Ovary (tissue), 9 donors: Measurements from ENCODE around the gene CSK. TPM values are rescaled to one million over a fixed set of nuclear protein-coding genes. Genes with fewer than 3 reads are reported as not detected.

Experiments used
- DNase-seq, 5 donors: peaks; one replicate each; pipeline ENCODE4 v3.0.0-alpha.2; 2019 to 2020
- H3K27ac ChIP-seq, 2 donors: fragments of 200-600 bp; one replicate each; pipeline versions ENCODE4 v1.5.1 to v1.8.0; 2019 to 2022
- H3K27me3 ChIP-seq: fragments of 200-600 bp; one replicate; pipeline ENCODE4 v1.8.0; 2022
- H3K36me3 ChIP-seq: fragments of 200-600 bp; sonication (generic); one replicate; pipeline ENCODE4 v1.5.1; 2019
- H3K4me1 ChIP-seq: one replicate; pipeline ENCODE4 v1.8.1; 2013; ENCODE audit warnings: mild to moderate bottlenecking, moderate library complexity; ENCODE audit not compliant: insufficient read depth
- H3K4me3 ChIP-seq: fragments of 200-600 bp; sonication (generic); one replicate; pipeline ENCODE4 v1.5.1; 2017
- H3K9me3 ChIP-seq, 2 donors: fragments of 200-600 bp in 1 of 2; sonication (generic) in 1 of 2; one replicate each; pipeline versions ENCODE4 v1.5.1 to v1.8.1; 2013 to 2019; ENCODE audit warnings: mild to moderate bottlenecking in 1 of 2, moderate library complexity in 1 of 2
- EP300 ChIP-seq: sonication (generic); formaldehyde crosslinking; IDR thresholded peaks from one replicate; pipeline ENCODE4 v1.6.1; 2017; ENCODE audit warnings: antibody characterized with exemption
- POLR2A ChIP-seq: fragments of 450-650 bp; IDR thresholded peaks from one replicate; pipeline ENCODE4 v1.6.1; 2017; ENCODE audit warnings: antibody characterized with exemption, mild to moderate bottlenecking, moderate library complexity
- WGBS, 3 donors: extraction: QIAGEN DNeasy Blood & Tissue Kit in 1 of 3; methylation state at CpG; one replicate each; pipeline versions ENCODE4 v1.1.5 to v1.1.7; 2013 to 2017; 5-methylcytosine and 5-hydroxymethylcytosine counted together
- intact Hi-C, 4 donors: fragments of 100-400 bp; cut with DNase I; formaldehyde crosslinking; loops; one replicate each; pipeline versions ENCODE4 v1.11.0 to v1.15.1; 2022 to 2023
- polyA plus RNA-seq, 2 donors: library from polyadenylated mRNA; stranded (reverse); fragments of 200-250 nt in 1 of 2; fragments of 350-450 nt in 1 of 2; fragmentation: Illumina TruSeq in 1 of 2; extraction: RNeasy Lipid Tissue Mini Kit (QIAGEN cat#74804) in 1 of 2; gene quantifications; one replicate each; pipeline ENCODE4 v1.2.3, GENCODE V29; 2013 to 2014
- total RNA-seq, 7 donors: library from RNA; depleted of rRNA in 2 of 7; stranded (reverse); fragments of >200 nt in 2 of 7; fragmentation: NEBNext Ultra II Directional in 3 of 7; extraction: Animal tissue kit (Norgen Biotek cat#: 25700) in 3 of 7; gene quantifications; one replicate each; pipeline versions ENCODE4 v1.1.0 to v1.2.4, GENCODE V29; 2016 to 2023
- TF ChIP-seq, protein P1 (sequence below), 3 donors: fragments of 450-650 bp in 2 of 3; fragments of 200-600 bp in 1 of 3; IDR thresholded peaks; one replicate each; pipeline versions ENCODE4 v1.5.1 to v1.8.0; 2016 to 2022; ENCODE audit warnings: antibody characterized with exemption in 3 of 3, mild to moderate bottlenecking in 1 of 3
- donor health status: DM: no; HTN: no; CAD: no; lungs with moderate emphysema.
- donor health status: DM: no; HTN: no; CAD: no.
- donor health status: Bipolar disorder and iron deficiency.
- donor health status: DM: yes; HTN: yes; CAD: no.
- donor health status: DM: no; HTN: no; CAD: no.
- donor health status: DM: yes; HTN: yes; CAD: no.

CSK gene
- total and polyA plus RNA-seq, 9 donors: 9.2 to 49.6 (median 41.1) TPM

- Histone ChIP-seq H3K27ac (peak overlapping the region in 1 of 2 donors; percentile 90), H3K27me3 (no peaks in the 10 kb centered on the region), H3K4me1 (peaks cover 4% of the 10 kb centered on the region), H3K4me3 (no peak overlapping the region), H3K36me3 (no peaks in the 10 kb centered on the region), H3K9me3 (no peaks in the 10 kb centered on the region)
- DNase-seq: no peak
- 61 to 82% (median 78%) methylated on average over 5 of the region's 5 CpGs for WGBS, 3 donors
- TF ChIP-seq EP300 (no peak), POLR2A (no peak)
- TF ChIP-seq, protein P1, sequence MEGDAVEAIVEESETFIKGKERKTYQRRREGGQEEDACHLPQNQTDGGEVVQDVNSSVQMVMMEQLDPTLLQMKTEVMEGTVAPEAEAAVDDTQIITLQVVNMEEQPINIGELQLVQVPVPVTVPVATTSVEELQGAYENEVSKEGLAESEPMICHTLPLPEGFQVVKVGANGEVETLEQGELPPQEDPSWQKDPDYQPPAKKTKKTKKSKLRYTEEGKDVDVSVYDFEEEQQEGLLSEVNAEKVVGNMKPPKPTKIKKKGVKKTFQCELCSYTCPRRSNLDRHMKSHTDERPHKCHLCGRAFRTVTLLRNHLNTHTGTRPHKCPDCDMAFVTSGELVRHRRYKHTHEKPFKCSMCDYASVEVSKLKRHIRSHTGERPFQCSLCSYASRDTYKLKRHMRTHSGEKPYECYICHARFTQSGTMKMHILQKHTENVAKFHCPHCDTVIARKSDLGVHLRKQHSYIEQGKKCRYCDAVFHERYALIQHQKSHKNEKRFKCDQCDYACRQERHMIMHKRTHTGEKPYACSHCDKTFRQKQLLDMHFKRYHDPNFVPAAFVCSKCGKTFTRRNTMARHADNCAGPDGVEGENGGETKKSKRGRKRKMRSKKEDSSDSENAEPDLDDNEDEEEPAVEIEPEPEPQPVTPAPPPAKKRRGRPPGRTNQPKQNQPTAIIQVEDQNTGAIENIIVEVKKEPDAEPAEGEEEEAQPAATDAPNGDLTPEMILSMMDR (IDR thresholded peaks at IDR 0.05): no peak
- intact Hi-C loops: loop anchor here in 1 of 4 donors (10.0 kb wide), 1 partner anchor 60 kb away; the partner anchor contains the start of gene FAM219B
Observed at GRCh38 chr15:74845208-74845568, 63.3 kb downstream of the CSK start.

DNA sequence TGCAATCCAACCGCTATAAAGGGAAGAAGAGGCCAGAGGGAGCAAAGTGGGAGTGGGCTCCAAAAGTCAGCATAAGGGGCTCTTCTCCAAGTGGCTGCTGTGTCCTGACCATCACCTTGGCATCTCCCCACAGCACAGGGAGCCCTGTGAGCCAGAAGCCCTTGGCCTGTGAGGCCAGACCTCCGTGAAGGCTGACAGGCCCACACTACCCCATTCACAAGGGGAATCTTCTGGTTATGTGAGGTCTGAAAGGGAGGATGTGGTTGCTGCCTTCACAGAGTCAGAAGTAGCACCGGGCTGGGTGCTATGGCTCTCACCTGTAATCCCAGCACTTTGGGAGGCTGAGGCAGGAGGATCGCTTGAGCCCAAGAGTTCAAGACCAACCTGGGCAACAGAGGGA is 63.7 kb downstream of the CSK start:
- H3K27me3 ChIP-seq: no peaks in the 10 kb centered on the region

GRCh38 chr15:74847432-74847831 is 65.6 kb downstream of the CSK start:
- Histone ChIP-seq H3K27me3 (no peaks in the 10 kb centered on the region), H3K27ac (no peak overlapping the region), H3K4me1 (no peaks in the 10 kb centered on the region), H3K36me3 (no peaks in the 10 kb centered on the region), H3K9me3 (no peaks in the 10 kb centered on the region), H3K4me3 (no peak overlapping the region)
- intact Hi-C loops: loop anchor here in 2 of 4 donors (2.0 to 10.0 kb wide), 2 partner anchors 53 to 57 kb away; partner anchors contain the start of gene FAM219B (in 1 of the 2)
- WGBS, 3 donors: 70 to 87% (median 81%) methylated on average over 3 of the region's 3 CpGs
- no peak for DNase-seq
- TF ChIP-seq EP300: no peak
- TF ChIP-seq POLR2A: no peak
- TF ChIP-seq, protein P1 (IDR thresholded peaks at IDR 0.05): no peak

More for the DNA sequence above, 63.7 kb downstream of the CSK start:
- H3K9me3 ChIP-seq: no peaks in the 10 kb centered on the region
- H3K27ac ChIP-seq: no peak overlapping the region
- WGBS, 3 donors: 81 to 88% (median 82%) methylated on average over 4 of the region's 4 CpGs
- no peak overlapping the region for H3K4me3 ChIP-seq
- TF ChIP-seq, protein P1 (IDR thresholded peaks at IDR 0.05): no peak
- TF ChIP-seq EP300 (no peak), POLR2A (no peak)
- H3K4me1 ChIP-seq: peaks cover 4% of the 10 kb centered on the region
- DNase-seq: no peak
- H3K36me3 ChIP-seq: no peaks in the 10 kb centered on the region
- intact Hi-C loops: loop anchor here in 1 of 4 donors (10.0 kb wide), 1 partner anchor 59 kb away; the partner anchor contains the start of gene FAM219B

GRCh38 chr15:74850393-74850792 is 68.5 kb downstream of the CSK start:
- no peaks in the 10 kb centered on the region for H3K36me3 ChIP-seq
- no peak for DNase-seq
- TF ChIP-seq EP300: no peak
- TF ChIP-seq, protein P1 (IDR thresholded peaks at IDR 0.05): no peak
- no peaks in the 10 kb centered on the region for H3K4me1 ChIP-seq
- no peak overlapping the region for H3K4me3 ChIP-seq
- intact Hi-C loops: no loop called here
- no peaks in the 10 kb centered on the region for H3K9me3 ChIP-seq
- no peak overlapping the region for H3K27ac ChIP-seq
- WGBS, 3 donors: 88 to 97% (median 97%) methylated on average over 4 of the region's 4 CpGs
- no peaks in the 10 kb centered on the region for H3K27me3 ChIP-seq
